AG04450 (cell line): ENCODE results near the gene EXOC4. TPM values are rescaled to one million over a fixed set of nuclear protein-coding genes. Genes with fewer than 3 reads are reported as not detected.

Source experiments
- CTCF ChIA-PET: fragments of 300-600, 350-600 bp; formaldehyde crosslinking; extraction: SDS; loops from one replicate; lab custom pipeline; 2022; ENCODE audit warnings: antibody characterized with exemption, inconsistent platforms; lab: Charles Lee
- POLR2A ChIA-PET: fragments of 350-600 bp; formaldehyde crosslinking; extraction: SDS; loops from one replicate; lab custom pipeline; 2021; ENCODE audit warnings: antibody characterized with exemption, inconsistent platforms; lab: Yijun Ruan, JAX
- DNase-seq: peaks from one replicate; pipeline ENCODE4 v3.0.0-alpha.2; 2011; ENCODE audit warnings: low read depth, low spot score
- H3K27ac ChIP-seq: one replicate; pipeline ENCODE4 v1.5.1; 2012; ENCODE audit warnings: low read depth, low read length, control low read depth
- H3K27me3 ChIP-seq: one replicate; pipeline ENCODE4 v1.6.0; 2012; ENCODE audit warnings: low read length; ENCODE audit not compliant: control insufficient read depth, insufficient read depth
- H3K4me3 ChIP-seq: 2 replicates; pipeline ENCODE4 v1.5.1; 2011; ENCODE audit warnings: mild to moderate bottlenecking, low read depth, low read length, control low read depth
- H3K9me3 ChIP-seq: 2 replicates; pipeline ENCODE4 v1.5.1; 2012; ENCODE audit warnings: low read length; ENCODE audit not compliant: control insufficient read depth, insufficient read depth
- CTCF ChIP-seq: IDR thresholded peaks from 2 replicates; pipeline ENCODE4 v1.5.1; 2011; ENCODE audit warnings: low read depth, low read length, control low read depth, inconsistent platforms
- polyA plus RNA-seq: library from polyadenylated mRNA; depleted of rRNA; stranded (reverse); fragments of >200 nt; gene quantifications from 2 replicates; pipeline ENCODE4 v1.2.3, GENCODE V29; 2011

EXOC4 gene
- polyA plus RNA-seq, 1 experiment, result 73.5 TPM

DNA sequence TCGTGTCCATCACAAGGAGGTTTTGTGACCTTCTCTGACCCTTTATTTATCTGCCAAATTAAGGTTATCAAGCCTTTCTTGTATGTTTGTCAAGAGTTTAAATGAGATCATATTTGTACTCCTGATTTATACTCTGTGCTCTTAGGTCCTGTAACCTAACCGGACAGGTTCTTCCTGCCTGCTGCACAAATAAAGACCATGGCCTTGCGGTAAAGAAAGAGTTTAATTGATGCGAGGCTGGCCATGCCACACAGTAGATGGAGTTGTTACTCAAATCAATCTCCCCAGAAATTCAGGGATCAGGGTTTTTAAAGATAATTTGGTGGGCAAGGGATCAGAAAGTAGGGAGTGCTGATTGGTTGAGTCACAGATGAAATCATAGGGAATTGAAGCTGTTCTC is 794.8 kb downstream of the EXOC4 start:
- no peak overlapping the region for H3K4me3 ChIP-seq
- ChIA-PET POLR2A (no interaction called here), CTCF (interaction anchor here (1.5 kb wide), 1 partner anchor 93 kb away, joined by 3 read pairs; no protein-coding TSS in a partner anchor)
- no peak for DNase-seq
- no peaks in the 10 kb centered on the region for H3K27me3 ChIP-seq
- no peak for TF ChIP-seq CTCF
- no peaks in the 10 kb centered on the region for H3K9me3 ChIP-seq
- H3K27ac ChIP-seq, result no peak overlapping the region

DNA sequence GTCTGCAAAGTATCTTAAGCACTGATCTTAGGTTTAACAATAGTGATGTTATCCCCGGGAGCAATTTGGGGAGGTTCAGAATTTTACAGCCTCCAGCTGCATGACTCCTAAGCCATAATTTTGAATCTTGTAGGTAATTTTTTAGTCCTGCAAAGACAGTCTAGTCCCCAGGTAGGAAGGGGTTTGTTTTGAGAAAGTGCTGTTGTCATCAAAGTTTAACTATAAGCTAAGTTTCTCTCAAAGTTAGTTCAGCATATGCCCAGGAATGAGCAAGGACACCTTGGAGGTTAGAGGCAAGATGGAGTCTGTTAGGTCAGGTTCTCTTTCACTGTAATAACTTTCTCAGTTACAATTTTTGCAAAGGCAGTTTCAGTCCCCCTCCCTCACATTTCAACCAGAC is 795.3 kb downstream of the EXOC4 start:
- ChIA-PET POLR2A (no interaction called here), CTCF (interaction anchor here (1.5 kb wide), 1 partner anchor 93 kb away, joined by 3 read pairs; no protein-coding TSS in a partner anchor)
- H3K9me3 ChIP-seq, result no peaks in the 10 kb centered on the region
- no peaks in the 10 kb centered on the region for H3K27me3 ChIP-seq
- TF ChIP-seq CTCF, result no peak
- no peak overlapping the region for H3K27ac ChIP-seq
- no peak for DNase-seq
- no peak overlapping the region for H3K4me3 ChIP-seq

- Histone ChIP-seq H3K27ac (no peak overlapping the region), H3K4me3 (no peak overlapping the region), H3K27me3 (no peaks in the 10 kb centered on the region), H3K9me3 (no peaks in the 10 kb centered on the region)
- no peak for TF ChIP-seq CTCF
- DNase-seq, result no peak
- ChIA-PET POLR2A (no interaction called here), CTCF (no interaction called here)
These were observed 798.1 kb downstream of the EXOC4 start for GRCh38 chr7:134051020-134051419.

DNA sequence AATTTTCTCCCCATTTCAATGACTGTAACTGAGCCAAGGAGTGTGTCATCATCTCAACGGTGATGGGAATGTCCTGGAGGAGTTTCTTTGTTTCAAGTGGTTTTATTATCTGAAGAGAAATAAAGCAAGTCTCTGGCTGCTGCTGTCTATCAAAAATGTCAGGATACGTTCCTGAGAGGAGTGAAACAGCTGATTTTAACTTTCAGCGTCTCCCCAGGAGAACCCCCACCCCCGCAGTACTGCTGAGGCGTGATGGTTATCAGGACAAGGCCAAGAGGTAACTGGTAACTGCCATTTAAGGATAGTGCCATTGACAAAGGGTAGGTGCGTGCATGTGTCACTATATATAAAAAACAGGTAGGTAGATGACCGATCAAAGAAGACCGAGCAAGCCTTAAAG is 803.9 kb downstream of the EXOC4 start:
- no peak for TF ChIP-seq CTCF
- no peaks in the 10 kb centered on the region for H3K9me3 ChIP-seq
- no peak for DNase-seq
- no peak overlapping the region for H3K4me3 ChIP-seq
- CTCF ChIA-PET, result interaction anchor here (1.0 kb wide), 1 partner anchor 84 kb away, joined by 6 read pairs; no protein-coding TSS in a partner anchor
- no peak overlapping the region for H3K27ac ChIP-seq
- H3K27me3 ChIP-seq, result no peaks in the 10 kb centered on the region
- POLR2A ChIA-PET, result no interaction called here

DNA sequence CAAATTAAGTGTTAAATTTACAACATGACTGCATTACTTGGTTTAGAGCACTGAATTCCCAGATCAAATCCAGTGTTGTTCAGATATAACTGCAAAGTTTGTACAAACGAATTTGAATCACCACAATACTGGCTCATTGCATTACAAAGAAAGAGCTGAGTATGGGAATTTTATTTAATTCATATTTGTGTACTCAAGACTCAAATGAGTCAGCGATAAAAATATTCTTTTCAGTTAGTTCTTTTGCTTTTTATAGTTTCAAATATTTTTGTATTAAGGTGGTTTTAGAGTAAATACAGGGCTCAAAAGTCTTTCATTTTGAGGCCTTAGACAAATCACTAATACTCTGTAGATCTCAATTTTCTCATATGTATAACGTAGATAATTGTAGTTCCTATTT is 805.6 kb downstream of the EXOC4 start:
- no peak for DNase-seq
- H3K9me3 ChIP-seq, result no peaks in the 10 kb centered on the region
- POLR2A ChIA-PET, result no interaction called here
- H3K4me3 ChIP-seq, result no peak overlapping the region
- no peak overlapping the region for H3K27ac ChIP-seq
- H3K27me3 ChIP-seq, result no peaks in the 10 kb centered on the region
- no peak for TF ChIP-seq CTCF
- CTCF ChIA-PET, result interaction anchor here (1.0 kb wide), 1 partner anchor 26 kb away, joined by 12 read pairs; no protein-coding TSS in a partner anchor
